Stimulated activated CD4-positive, alpha-beta T cell treated with anti-CD3 and anti-CD28 coated beads, Interleukin-1b, Interleukin-23, amount 100 ng/mL, for 4 hours (primary cell): ENCODE data around the gene COL4A1.

Source experiments
- DNase-seq, 2 donors: peaks; one replicate each; pipeline ENCODE4 v3.0.0-alpha.2; 2020; ENCODE audit warnings: low read depth in 2 of 2

COL4A1 gene

DNA sequence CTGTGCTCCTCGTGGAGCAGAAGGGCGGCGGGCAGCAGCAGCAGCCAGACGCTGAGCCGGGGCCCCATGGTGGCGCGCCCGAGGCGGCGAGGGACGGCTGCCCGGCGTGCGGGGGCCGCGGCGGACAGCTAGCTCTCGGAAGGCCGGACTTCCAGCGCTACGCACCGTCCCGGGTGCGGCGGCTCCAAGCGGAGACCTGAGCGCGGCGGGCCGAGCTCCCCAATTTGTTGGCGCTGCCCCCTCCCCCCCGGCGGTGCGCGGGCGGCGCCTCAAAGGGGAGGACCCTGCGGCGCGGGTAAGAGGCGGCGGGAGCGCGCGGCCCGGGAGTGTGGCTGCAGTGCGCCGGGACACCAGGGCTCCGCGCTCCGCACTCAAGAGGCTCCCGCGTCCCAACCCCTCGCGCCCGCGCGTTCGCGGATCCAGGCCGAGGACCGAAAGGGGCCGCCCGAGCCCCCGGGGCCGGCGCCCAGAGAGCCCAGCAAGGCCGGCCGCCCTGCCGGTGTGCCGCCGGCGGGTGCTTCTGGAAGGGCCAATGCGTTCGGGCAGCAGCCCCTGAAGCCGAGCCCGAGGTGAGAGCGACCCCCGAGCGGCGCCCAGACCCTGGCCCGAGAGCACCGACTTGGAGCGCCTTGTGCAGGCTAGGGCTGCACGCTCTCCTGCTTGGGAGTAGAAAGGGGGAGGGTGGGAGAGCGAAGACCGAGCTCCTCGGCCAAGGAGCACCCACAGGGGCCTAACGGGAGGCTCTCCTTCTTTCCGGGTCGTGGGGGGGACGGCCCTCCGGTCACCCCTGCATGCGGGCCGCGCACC is at the start of gene COL4A1, which contains the start of gene COL4A2:
TSS of gene COL4A1 (minus strand) at position 198 of the 807 bp plus-strand sequence. CDS start at position 68, 130 bp downstream.
TSS of gene COL4A2 (plus strand) at position 325 of the 807 bp plus-strand sequence. CDS start 620 bp downstream, outside the sequence.
- DNase-seq: no peak

DNA sequence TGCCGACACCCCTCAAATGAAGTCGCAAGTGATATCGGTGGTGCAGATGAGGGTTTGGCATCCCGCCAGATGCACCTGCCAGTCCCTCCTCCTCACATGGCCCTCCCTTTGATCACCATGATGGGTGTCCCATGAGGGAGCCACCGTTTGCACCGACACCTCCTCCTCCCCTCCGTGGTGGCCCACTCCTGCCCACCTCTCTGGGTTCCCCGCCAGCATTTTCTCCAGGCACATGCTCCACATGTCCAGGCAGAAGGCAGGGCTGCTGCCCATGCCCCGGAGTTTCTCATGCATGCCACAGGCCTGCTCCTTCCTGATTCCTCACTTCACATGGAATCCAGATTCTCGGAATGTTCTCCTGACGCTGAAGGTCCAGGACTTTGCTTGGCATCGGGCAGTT is 49.4 kb upstream of the COL4A1 start:
- DNase-seq: no peak

DNA sequence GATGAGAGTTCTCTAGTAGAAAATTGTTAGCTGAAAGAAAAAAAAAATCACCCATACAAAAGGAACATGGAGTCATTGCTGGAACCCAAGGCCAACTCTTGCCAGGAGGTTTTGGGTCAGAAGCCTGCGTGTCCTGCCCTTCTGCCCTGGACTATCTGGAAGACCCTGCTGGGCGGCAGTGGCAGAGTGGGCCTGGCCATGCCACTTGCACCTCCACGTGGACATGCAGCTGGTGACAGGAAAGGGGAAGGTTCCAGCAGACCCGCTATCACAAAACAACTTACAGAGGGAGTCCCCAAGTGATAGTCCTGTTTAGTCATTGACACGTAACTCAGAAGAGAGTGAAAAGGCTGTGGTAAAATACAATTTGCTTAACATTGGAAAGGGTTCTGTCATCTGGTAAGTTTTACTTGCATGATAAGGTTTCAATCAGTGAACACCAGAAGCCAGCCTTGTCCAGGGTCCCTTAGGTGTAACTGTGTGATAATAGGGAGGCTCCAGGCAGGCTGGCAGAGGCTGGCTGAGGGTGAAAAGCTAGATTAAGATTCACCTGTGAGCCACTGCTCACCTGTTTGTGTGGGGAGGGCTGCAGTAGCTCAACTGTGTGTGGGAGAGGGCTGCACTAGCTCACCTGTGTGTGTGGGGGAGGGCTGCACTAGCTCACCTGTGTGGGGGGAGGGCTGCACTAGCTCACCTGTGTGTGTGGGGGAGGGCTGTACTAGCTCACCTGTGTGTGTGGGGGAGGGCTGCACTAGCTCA is 47.9 kb upstream of the COL4A1 start:
- DNase-seq: no peak

DNA sequence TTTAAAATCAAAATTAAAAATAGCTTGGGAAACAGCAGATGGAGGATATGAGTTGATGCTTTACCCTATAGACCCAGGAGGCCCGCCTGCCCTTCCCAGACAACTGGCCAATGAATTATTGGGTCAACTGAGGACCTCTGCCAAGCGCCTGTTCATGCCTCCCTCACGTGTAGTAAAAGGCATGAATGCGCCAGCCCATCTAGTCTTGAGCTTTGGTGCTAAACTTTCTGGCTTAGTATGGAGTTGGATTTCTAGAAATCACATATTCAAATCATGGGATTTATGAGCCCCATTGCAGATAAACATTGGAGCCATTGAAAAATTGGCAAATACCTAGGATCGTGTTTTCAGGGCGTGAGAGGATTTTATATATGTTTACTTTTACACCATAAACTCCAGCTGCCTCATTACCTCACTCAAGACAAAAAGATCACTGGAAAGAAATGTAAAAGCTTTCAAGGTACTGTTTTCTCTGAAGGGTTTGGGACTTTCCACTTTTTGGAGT is 47.2 kb upstream of the COL4A1 start:
- DNase-seq: no peak

DNA sequence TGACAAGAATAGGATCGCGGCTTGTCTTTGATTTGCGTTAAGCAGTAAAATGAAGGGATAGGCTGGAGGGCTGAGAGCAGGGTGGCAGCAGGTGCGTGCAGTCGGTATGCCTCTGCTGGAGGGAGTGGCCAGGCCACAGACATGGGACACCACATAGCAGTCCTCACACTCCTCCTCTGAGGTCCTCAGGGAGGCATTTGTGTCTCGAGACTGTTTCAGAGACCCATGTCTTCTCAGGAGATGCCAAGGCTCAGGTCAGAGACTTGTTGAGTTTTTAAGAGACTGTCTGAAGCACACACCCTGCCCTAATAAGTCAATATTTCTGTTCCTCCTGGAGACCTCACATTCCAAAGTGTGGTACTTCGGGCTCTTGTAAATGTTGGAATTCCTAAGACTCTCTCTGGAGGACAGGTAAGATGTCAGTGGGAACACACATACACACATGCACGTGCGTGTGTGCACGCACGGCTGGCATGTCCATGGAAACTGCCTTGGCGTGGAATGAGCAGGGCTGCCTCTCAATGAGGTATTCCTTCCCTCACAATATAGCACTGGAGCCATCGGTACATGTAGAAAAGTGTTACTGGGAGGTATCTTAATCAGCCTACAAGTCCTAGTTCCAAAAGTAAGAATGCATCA is 46.5 kb upstream of the COL4A1 start:
- no peak for DNase-seq

DNA sequence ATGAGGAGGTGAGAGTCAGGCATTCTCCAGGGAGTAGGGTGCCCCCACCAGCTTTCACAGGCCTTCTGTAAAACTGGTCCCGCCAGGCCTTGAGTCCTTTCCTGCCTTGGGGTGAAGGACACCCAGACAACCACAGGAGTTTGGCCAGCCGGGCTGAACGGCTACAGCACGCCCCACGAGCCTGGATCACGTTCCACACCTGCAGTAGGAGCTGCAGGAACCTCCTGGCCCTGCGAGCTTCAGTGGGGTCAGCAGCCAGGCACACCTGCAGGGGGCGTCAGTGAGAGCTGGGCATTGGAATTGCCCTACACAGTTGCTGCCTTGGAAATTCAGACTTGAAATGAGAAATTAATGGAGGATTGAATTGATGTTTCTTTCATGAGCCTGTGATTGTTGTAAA is 45.8 kb upstream of the COL4A1 start:
- no peak for DNase-seq

DNA sequence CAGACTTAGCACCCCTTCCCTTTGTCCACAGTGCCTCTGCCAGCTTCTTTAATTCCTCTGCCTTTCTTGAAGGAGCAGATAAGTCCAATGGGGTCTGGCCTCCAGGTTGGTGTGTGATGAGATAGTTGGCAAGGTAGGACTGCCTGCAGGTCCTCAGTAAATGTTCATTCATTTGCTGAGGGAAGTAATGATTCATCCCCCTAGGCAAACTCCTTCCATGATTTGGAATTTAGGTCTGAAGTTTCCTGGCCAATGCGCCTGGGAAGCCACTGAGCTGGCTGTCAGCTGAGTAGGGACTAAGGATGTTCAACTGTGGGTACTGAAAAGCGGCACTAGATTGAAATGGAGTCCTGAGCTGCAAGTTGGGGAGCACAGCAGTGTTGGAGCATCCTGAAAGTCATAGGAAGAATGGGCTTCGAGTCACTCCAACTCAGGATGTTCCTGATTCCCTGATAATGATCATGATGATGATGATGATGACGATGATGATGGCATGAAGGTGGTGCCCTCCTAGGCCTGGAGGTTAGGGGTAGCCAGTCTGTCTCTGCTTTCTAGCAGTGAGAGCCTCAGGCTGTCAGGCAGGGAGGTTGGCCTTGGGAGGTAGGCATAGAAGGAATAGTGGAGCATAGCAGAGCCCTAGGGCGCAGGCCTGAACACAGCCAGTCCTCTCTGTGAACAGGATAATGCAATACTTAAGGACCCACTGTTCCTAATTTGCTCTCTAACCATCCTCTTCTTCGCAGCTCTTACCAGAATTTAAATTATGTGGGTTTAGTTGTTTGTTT is 44.9 kb upstream of the COL4A1 start:
- DNase-seq: no peak

DNA sequence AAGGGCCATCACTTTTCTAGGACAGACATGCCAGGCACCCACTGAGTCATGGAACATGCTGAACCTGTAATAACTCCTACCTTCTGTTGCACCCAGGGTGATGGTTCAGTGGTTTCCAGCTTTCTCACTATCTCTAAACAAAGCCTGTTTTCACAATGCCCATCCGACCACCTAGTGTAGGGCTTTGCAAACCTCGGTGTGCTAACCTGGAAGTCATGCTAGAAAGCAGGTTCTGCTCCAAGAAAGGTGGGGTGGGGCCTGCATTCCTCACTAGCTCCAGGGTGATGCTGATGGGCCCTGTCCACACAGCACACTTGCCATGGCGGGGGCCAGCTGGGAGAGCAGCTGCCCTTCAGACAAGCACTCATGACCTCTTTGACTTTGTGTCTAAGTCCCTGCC is 43.6 kb upstream of the COL4A1 start:
- no peak for DNase-seq

DNA sequence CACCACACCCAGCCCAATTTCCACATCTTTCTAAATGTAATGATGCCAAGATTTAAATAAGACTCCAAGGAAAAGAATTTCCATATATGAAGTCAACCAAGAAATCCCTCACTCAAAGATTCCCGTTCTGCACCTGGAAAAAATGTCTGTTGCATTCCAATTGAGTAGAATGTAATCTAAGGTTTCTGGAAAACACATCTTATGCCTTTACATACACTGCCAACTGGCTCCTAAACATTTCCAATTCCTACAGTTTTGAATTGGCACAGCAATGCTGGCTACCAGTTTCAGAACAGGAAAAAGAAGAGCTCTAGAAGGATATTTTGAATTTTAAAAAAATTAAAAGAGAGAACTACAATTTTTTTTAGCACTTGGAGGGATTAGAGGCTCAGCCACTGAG is 43.1 kb upstream of the COL4A1 start:
- DNase-seq: no peak

DNA sequence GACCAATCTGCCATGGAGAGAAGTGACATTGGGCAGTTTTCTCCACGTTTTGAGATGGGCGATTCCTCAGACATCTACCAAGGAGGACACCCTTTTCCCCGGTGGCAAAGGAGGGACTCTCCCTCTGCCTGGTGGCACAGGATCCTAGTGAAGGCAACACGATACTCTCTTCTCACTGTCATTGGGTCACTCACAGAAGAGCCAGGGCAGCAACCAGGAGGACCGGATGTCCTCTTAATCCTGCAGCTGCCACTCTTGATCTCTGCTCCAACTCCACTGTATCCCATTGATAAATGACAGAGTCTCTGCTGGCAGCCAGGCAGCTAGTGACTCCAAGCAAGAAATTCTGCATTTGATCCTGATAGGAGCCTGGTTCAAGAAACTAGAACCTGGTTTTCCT is 42.3 kb upstream of the COL4A1 start:
- DNase-seq: no peak

DNA sequence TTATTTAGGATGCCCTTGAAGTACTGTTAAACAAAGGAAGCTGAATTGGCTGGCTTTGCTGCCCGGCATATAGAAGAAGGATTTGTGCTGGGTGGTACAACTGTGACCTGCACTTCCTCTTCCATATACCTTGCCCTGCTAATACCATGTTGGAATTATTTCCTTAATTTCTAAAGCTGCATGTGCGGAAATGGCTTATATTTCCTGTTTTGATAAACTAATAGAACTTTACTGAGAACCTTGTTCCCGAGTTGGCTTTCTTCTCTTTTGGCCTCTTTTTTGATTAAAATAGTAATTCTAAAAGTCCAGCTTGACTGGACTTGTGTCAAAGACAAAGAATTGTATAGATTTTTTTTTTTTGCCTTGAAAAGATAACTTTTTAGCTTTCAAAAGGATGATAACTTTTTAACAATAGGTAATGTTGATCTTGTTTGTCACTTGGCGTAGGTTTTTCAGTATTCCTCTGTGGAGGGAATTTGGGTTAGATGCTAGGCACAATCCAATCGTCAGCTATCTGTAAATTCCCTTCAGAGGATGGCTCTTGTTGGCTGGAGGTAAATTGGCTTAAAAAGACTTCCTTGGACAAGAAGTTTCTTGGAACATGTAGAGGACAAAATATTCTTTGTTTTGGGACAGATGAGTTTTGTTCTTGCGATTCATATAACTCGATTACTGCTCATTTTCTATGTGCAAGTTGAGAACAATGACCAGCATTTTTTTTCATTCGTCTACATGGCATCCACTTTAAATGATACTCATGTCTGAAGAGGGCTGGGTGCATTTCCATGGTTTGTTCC is 41.5 kb upstream of the COL4A1 start:
- no peak for DNase-seq

DNA sequence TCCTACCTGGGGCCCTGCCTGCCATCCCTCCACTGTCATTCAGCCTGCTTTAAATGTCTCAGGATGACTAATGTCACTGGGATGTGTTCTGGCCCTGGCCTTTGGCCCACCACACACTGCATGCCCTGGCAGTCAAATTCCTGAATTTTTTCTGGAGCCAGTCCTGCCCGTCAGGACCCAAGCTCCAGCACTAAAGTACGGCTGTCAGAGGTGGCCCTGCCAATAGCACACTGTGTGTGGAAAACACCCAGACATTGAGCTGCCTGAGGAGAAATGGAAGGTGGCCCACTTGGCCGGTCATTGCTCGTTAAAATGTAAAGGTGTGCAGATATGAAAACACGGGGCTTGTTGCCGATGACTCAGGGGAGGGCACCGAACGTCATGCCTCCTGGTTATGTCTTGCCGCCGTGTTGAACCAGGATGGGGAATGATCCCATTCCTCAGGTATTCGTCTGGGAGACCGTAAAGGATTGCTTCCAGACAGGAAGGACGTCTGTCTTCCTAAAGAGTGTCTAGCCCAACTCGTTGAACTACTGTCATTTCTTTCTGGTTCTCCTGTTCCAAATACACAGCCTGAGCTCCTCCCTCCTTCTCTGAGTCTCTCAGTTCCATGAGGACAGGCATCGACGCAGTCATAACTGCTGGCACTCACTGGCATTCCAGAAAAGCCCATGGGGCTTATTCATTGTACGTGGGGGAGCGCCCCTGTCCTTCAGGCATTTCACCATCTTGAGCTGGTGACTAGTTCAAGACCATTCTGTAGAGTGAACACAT is 40.8 kb upstream of the COL4A1 start:
- no peak for DNase-seq

DNA sequence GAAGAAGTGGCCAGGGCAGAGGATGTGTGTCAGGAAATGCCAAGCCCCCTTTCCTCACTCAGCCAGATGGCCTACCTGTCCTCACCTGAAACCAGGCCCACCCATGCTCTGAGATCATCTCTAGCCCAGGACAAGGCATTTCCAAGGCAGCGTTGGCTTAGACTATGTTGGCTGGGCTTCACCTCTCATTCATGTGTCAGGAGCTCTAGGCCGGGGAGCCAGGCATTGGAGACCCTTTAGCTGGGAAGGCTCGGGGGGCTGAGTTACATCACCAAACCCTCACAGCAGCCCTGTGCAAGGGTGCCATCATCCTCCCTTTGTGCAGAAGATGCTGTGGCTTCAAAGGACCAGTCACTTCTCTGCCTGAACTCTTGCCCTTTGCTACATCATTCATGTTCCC is 40.1 kb upstream of the COL4A1 start:
- no peak for DNase-seq

DNA sequence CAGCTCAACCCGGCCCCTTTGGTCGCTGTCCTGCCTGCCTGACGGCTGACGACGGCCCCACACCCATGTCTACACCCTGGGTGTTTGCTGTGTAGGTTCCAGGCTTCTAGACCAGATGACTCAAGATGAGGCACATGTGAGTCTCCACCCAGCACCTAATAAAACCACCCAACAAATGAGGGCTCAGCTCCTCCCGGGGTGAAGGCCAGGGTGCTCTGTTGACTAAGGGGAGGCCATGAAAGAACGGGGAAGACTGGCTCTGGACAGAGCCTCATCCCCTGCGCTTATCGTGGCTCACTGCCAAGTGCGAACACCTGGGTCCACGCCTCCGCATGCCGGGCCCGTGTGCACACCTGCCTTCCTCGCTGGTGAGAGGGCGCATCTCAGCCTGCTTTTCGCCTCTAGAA is 39.7 kb upstream of the COL4A1 start:
- no peak for DNase-seq

DNA sequence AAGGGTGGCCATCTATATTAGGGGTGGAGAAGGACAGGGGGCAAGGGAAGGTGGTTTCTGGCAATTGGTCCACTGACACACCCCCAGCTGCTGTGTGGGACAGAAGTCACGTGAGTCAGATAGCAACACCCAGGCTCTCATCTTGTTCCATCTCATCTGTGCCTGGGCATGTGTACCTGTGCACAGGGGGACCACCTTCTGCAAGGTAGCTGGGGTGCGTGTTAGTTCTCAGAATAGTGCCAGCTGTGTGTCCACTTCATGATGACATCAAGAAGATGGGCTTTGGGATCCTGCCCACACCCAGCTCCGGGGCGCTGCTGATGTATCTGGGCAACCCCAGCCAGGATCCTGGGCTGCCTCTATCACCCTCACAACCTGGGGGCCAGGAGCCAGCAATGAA is 38.7 kb upstream of the COL4A1 start:
- DNase-seq: no peak

DNA sequence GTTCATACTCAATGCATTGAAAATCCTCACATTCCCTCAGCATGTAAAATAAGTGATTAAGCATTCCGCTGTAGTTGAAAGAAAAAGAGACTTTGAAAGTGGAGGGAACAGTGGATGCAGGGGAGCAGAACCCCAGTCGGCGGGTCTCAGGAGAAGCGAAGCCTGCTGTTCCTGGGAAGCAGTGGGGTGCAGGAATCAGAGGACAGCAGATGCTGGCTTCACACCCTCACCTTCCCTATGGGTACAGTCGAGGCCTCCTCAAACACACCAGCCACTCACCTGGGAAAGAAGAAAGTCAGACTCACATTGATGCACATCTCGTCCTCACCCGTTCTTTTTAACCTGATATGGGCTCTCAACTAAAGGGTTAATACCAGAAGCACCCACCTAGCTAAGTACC is 38.3 kb upstream of the COL4A1 start:
- no peak for DNase-seq

DNA sequence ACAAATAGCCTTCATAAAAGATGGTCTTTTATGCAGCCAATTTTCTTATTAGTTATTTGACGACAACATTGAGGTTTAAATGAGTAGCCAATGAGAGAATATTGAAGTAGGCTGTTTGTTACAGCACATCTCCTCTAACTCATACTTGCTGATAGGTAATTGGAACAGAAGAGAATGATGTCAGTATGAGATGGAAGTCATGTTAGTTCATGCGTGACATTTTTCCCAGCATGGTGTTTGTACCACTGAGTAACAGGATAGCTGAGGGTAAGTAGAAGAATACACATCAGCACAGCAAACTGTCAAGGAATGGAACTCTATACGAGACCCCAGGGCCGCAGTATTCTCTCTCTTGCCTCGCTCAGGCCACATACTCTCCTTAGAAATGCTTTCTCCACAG is 37.4 kb upstream of the COL4A1 start:
- no peak for DNase-seq

DNA sequence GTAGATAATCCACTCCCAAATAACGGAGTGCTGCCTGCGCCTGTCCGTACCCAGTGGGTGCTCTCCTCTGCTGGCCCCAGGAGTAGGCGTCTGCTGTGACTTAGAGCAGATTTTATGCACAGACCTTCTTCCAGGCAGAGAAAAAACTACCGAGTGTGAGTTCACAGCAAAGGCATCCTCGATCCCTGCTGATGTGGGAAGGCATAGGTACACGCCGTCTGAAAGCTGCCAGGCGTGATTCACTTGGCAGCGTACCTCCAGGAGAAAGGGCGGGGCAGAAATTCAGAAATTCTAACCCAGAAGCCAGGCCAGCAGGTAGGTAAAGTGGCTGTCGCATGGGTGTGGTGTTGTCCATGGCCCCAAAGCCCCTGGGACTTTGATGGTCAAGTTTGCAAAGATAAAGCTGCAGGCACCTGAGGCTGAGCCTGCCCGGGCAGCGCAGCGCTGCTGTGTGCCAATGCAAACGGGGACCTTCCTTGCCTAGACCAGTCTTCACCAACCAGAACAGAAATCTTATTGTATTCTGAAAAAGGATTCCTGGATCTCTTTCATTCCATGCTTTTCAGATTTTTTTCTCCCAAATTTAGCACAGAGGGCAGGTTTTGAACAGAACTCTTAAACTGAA is 36.4 kb upstream of the COL4A1 start:
- DNase-seq: no peak

DNA sequence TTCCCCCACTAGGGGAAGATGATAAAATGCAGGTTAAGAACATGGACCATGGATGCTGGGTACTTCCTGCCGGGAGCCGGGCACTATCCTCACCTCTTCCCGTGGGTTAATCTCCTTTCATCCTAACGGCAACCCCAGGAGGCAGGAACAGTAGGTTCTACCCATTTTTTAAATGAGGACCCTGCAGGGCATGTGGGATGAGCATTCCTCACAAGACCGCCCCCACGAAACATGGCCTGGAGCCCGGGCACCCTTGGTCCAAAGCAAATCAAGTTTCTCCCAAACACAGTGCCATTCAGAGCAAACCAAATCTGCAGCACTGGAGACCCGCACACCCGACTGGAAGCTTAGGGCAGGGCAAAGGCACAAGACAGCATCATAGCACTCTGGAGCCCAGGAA is 35.5 kb upstream of the COL4A1 start:
- no peak for DNase-seq
